Putamen (tissue), 1 donor: ENCODE data around the gene METTL5.
"Not testable (repeated sequence)": the region's sequence is repeated elsewhere in the genome, so short reads cannot be mapped to it uniquely, and the experiment has no call there.

ENCODE experiments used
- DNase-seq: peaks from one replicate; pipeline ENCODE4 v3.0.0-alpha.2; 2016; ENCODE audit warnings: low spot score

The METTL5 gene

GRCh38 chr2:169828141-169828811 lies 3.6 kb upstream of the METTL5 start:
- peak; percentile 78 for DNase-seq

GRCh38 chr2:169827272-169828140 lies 2.8 kb upstream of the METTL5 start, which contains the start of gene UBR3:
UBR3 (plus strand) TSS chr2:169827454; CDS start chr2:169827508, 54 bp downstream.
- peak; percentile 92 for DNase-seq

GRCh38 chr2:169823996-169824372 lies 721 bp downstream of the METTL5 start:
- DNase-seq, result no peak

GRCh38 chr2:169822785-169823392 lies 1.8 kb downstream of the METTL5 start:
- DNase-seq, result no peak

- DNase-seq, result no peak
These were observed 2.7 kb downstream of the METTL5 start for GRCh38 chr2:169822036-169822435.

GRCh38 chr2:169820101-169820500 lies 4.6 kb downstream of the METTL5 start:
- not testable (repeated sequence) for DNase-seq

- DNase-seq, result no peak
These were observed 5.6 kb downstream of the METTL5 start for GRCh38 chr2:169819106-169819505.

GRCh38 chr2:169818241-169818640 lies 6.5 kb downstream of the METTL5 start:
- no peak for DNase-seq

- not testable (repeated sequence) for DNase-seq
These were observed 7.3 kb downstream of the METTL5 start for GRCh38 chr2:169817369-169817768.

GRCh38 chr2:169816961-169817360 lies 7.7 kb downstream of the METTL5 start:
- not testable (repeated sequence) for DNase-seq

- no peak for DNase-seq
These were observed 8.9 kb downstream of the METTL5 start for GRCh38 chr2:169815849-169816248.

GRCh38 chr2:169808221-169808620 lies 16.5 kb downstream of the METTL5 start:
- no peak for DNase-seq

- no peak for DNase-seq
These were observed 18.1 kb downstream of the METTL5 start for GRCh38 chr2:169806586-169806985.

GRCh38 chr2:169803480-169803879 lies 21.2 kb downstream of the METTL5 start:
- DNase-seq, result no peak

GRCh38 chr2:169798718-169799592 lies 25.8 kb downstream of the METTL5 start, which contains the start of gene SSB:
SSB (plus strand) TSS chr2:169798871; CDS start chr2:169800961, 2,090 bp downstream.
- peak; percentile 94 for DNase-seq

- no peak for DNase-seq
These were observed 26.3 kb downstream of the METTL5 start for GRCh38 chr2:169798397-169798717.

GRCh38 chr2:169797601-169798000 lies 27.1 kb downstream of the METTL5 start:
- DNase-seq, result no peak

- no peak for DNase-seq
These were observed 28.3 kb downstream of the METTL5 start for GRCh38 chr2:169796441-169796840.

- no peak for DNase-seq
These were observed 29.5 kb downstream of the METTL5 start for GRCh38 chr2:169795181-169795580.

GRCh38 chr2:169790581-169790980 lies 34.1 kb downstream of the METTL5 start:
- DNase-seq, result no peak

GRCh38 chr2:169782513-169782912 lies 42.2 kb downstream of the METTL5 start:
- no peak for DNase-seq
